GM12878 (cell line): ENCODE measurements around the gene MACROD2. TPM values are rescaled to one million over a fixed set of nuclear protein-coding genes. Genes with fewer than 3 reads are reported as not detected.

Source experiments
- ATAC-seq: fragments of 200-7000 bp; cut with Tn5 transposase; 3 replicates; pipeline ENCODE4 v1.9.1; 2020; ENCODE audit warnings: mild to moderate bottlenecking, moderate library complexity
- BruUV-seq: library from RNA; stranded (reverse); fragments of 400-500 nt; replicated peaks from 2 replicates; lab custom pipeline; 2021; lab: Mats Ljungman, UMichigan
- CTCF ChIA-PET: fragments of 300-600 bp; sonication (Branson Sonifier 250); formaldehyde crosslinking; extraction: SDS; loops from one replicate; lab custom pipeline; 2021; ENCODE audit warnings: inconsistent platforms; lab: Yijun Ruan, JAX
- POLR2A ChIA-PET: fragments of 350-600 bp; formaldehyde crosslinking; extraction: SDS; loops from one replicate; lab custom pipeline; 2021; ENCODE audit warnings: inconsistent platforms; lab: Charles Lee
- RAD21 ChIA-PET: fragments of 300-600 bp; sonication (Branson Sonifier 250); formaldehyde crosslinking; loops from one replicate; lab custom pipeline; 2023; ENCODE audit warnings: antibody characterized with exemption; ENCODE audit not compliant: unreplicated experiment; lab: Charles Lee
- SMC1A ChIA-PET: fragments of 300-600 bp; sonication (Branson Sonifier 250); formaldehyde crosslinking; loops from one replicate; lab custom pipeline; 2023; ENCODE audit not compliant: unreplicated experiment, uncharacterized antibody; lab: Charles Lee
- DNase-seq: peaks from one replicate; pipeline ENCODE4 v3.0.0-alpha.2; 2011; ENCODE audit warnings: low read depth, low spot score
- FAIRE-seq: peaks from 3 replicates; lab custom pipeline; 2011; peaks lifted over from hg19 to GRCh38; lab: Jason Lieb, UNC
- H2AFZ ChIP-seq: 2 replicates; pipeline ENCODE4 v1.6.0; 2011; ENCODE audit warnings: low read depth, low read length, control low read depth; ENCODE audit not compliant: control insufficient read depth
- H3K27ac ChIP-seq: 2 replicates; pipeline ENCODE4 v1.5.1; 2011; ENCODE audit warnings: control low read depth; ENCODE audit not compliant: control insufficient read depth, insufficient read depth
- H3K27me3 ChIP-seq, 2 experiments: replicated peaks in 1 of 2; 2 replicates each; pipeline versions ENCODE4 v1.6.0 to v1.6.1; 2011; ENCODE audit warnings: low read length in 1 of 2; ENCODE audit not compliant: control insufficient read depth in 2 of 2, insufficient read depth in 2 of 2
- H3K36me3 ChIP-seq, 2 experiments: 2 replicates each; pipeline ENCODE4 v1.5.1; 2011; ENCODE audit warnings: low read length in 1 of 2; ENCODE audit not compliant: control insufficient read depth in 2 of 2, insufficient read depth in 2 of 2
- H3K4me1 ChIP-seq: 2 replicates; pipeline ENCODE4 v1.6.1; 2011; ENCODE audit warnings: mild to moderate bottlenecking, low read length, moderate library complexity, mixed read lengths; ENCODE audit not compliant: control insufficient read depth, insufficient read depth
- H3K4me2 ChIP-seq: 2 replicates; pipeline ENCODE4 v1.6.0; 2011; ENCODE audit warnings: control low read depth; ENCODE audit not compliant: control insufficient read depth, insufficient read depth
- H3K4me3 ChIP-seq: fragments of 200-600 bp; sonication (generic); 2 replicates; pipeline ENCODE4 v1.5.1; 2016
- H3K79me2 ChIP-seq: 2 replicates; pipeline ENCODE4 v1.6.0; 2011; ENCODE audit warnings: low read length; ENCODE audit not compliant: control insufficient read depth, insufficient read depth
- H3K9ac ChIP-seq: 2 replicates; pipeline ENCODE4 v1.8.0; 2011; ENCODE audit warnings: low read length, control low read depth, mixed read lengths; ENCODE audit not compliant: control insufficient read depth, insufficient read depth
- H3K9me3 ChIP-seq: replicated peaks from 3 replicates; pipeline ENCODE4 v1.5.1; 2011; ENCODE audit warnings: mild to moderate bottlenecking, low read length; ENCODE audit not compliant: control insufficient read depth, insufficient read depth
- H4K20me1 ChIP-seq: 2 replicates; pipeline ENCODE4 v1.6.0; 2011; ENCODE audit not compliant: control insufficient read depth, insufficient read depth
- ASH2L ChIP-seq: fragments of 300-600, 200-600 bp; sonication (generic); IDR thresholded peaks from 2 replicates; pipeline ENCODE4 v1.6.1; 2017; ENCODE audit warnings: low read depth, mild to moderate bottlenecking, borderline replicate concordance
- BCL3 ChIP-seq: IDR thresholded peaks from 2 replicates; pipeline ENCODE4 v1.6.1; 2011; ENCODE audit warnings: borderline replicate concordance, low read depth, mild to moderate bottlenecking, moderate library complexity, low read length; ENCODE audit not compliant: insufficient read depth, poor library complexity, severe bottlenecking
- E2F8 ChIP-seq: fragments of 450-650 bp; IDR thresholded peaks from 2 replicates; pipeline ENCODE4 v1.6.1; 2018; ENCODE audit warnings: mild to moderate bottlenecking, low read depth, moderate library complexity; ENCODE audit not compliant: partially characterized antibody
- EGR1 ChIP-seq, 2 experiments: IDR thresholded peaks; 1 replicate in 1 of 2; 2 replicates in 1 of 2; pipeline ENCODE4 v1.6.1; 2011 to 2012; ENCODE audit warnings: low read depth in 2 of 2, low read length in 2 of 2, borderline replicate concordance in 1 of 2, mild to moderate bottlenecking in 1 of 2, moderate library complexity in 1 of 2
- FOXM1 ChIP-seq: IDR thresholded peaks from 2 replicates; pipeline ENCODE4 v1.6.1; 2012; ENCODE audit warnings: low read depth, mild to moderate bottlenecking, inconsistent platforms, low read length, moderate library complexity
- HSF1 ChIP-seq: fragments of 150-350 bp; IDR thresholded peaks from 2 replicates; pipeline ENCODE4 v1.6.1; 2014; ENCODE audit warnings: mild to moderate bottlenecking, low read depth, low read length
- LARP7 ChIP-seq: fragments of 450-650 bp; IDR thresholded peaks from 2 replicates; pipeline ENCODE4 v1.6.1; 2017; ENCODE audit warnings: mild to moderate bottlenecking
- MLLT1 ChIP-seq: fragments of 450-650 bp; IDR thresholded peaks from 2 replicates; pipeline ENCODE4 v1.6.1; 2016; ENCODE audit warnings: mild to moderate bottlenecking
- NFIC ChIP-seq: IDR thresholded peaks from 2 replicates; pipeline ENCODE4 v1.6.1; 2012; ENCODE audit warnings: low read depth, mild to moderate bottlenecking, inconsistent platforms, low read length, moderate library complexity
- POLR2AphosphoS5 ChIP-seq: IDR thresholded peaks from 2 replicates; pipeline ENCODE4 v1.6.1; 2011; ENCODE audit warnings: mild to moderate bottlenecking, low read length, inconsistent platforms
- PRDM15 ChIP-seq: fragments of 450-650 bp; formaldehyde crosslinking; IDR thresholded peaks from 2 replicates; pipeline ENCODE4 v1.4.0; 2020; ENCODE audit warnings: mild to moderate bottlenecking, moderate library complexity
- WGBS: methylation state at CpG from one replicate; pipeline ENCODE4 v1.1.6; 2016; ENCODE audit warnings: low lambda C conversion rate; ENCODE audit not compliant: insufficient replicate concordance, insufficient coverage; ENCODE audit errors: missing lambda C conversion rate; 5-methylcytosine and 5-hydroxymethylcytosine counted together
- in situ Hi-C: fragments of 300-500 bp; cut with MboI; formaldehyde crosslinking; loops from 9 replicates; pipeline ENCODE4 v1.14.3; 2018; ENCODE audit warnings: mixed read lengths
- intact Hi-C: fragments of 100-400 bp; cut with micrococcal nuclease; formaldehyde crosslinking; loops from one replicate; pipeline ENCODE4 v1.14.2; 2022; ENCODE audit not compliant: unreplicated experiment
- polyA plus RNA-seq, 11 experiments: library from polyadenylated mRNA; depleted of rRNA in 4 of 11; unstranded in 6 of 11; stranded (reverse) in 5 of 11; fragments of >200 nt; fragmentation: Nextera tagmentation in 4 of 11; fragmentation: Illumina TruSeq in 1 of 11; extraction: Ambion mirVana in 4 of 11; extraction: Trizol in 1 of 11; gene quantifications; 1 replicate in 1 of 11; 2 replicates in 10 of 11; pipeline versions ENCODE4 v1.2.1 to v1.2.3, GENCODE V29; 2011 to 2016; ENCODE audit warnings: inconsistent platforms in 2 of 11, missing spikeins in 2 of 11, low read depth in 1 of 11
- total RNA-seq, 4 experiments: library from RNA; depleted of rRNA in 3 of 4; stranded (reverse); fragments of >200 nt in 3 of 4; fragmentation: Illumina TruSeq in 1 of 4; extraction: Trizol in 1 of 4; gene quantifications; 2 replicates each; pipeline versions ENCODE4 v1.2.1 to v1.2.3, GENCODE V29; 2013 to 2021

The MACROD2 gene
- total and polyA plus RNA-seq, 10 of the 15 experiments (the other 5 are each of a cell fraction or from before 2014, with no cell fraction given), result 1.1 to 21.5 (median 2.2) TPM

- H3K4me1 ChIP-seq, result no peaks in the 10 kb centered on the region
- intact Hi-C loops (no loop called here), in situ Hi-C loops (no loop called here)
- no peak for TF ChIP-seq LARP7
- TF ChIP-seq EGR1 (IDR thresholded peaks at IDR 0.05; ENCODE audit: borderline replicate concordance in 1 of 2, low read depth in 2 of 2, low read length in 2 of 2), result no peak
- TF ChIP-seq BCL3, result no peak
- no peak for TF ChIP-seq MLLT1
- no peak for TF ChIP-seq FOXM1
- no peak for TF ChIP-seq E2F8
- TF ChIP-seq PRDM15, result no peak
- no peak for TF ChIP-seq ASH2L
- no peak for TF ChIP-seq POLR2AphosphoS5
- no peak for TF ChIP-seq NFIC
- no peak for TF ChIP-seq HSF1
- no peak overlapping the region for H3K4me2 ChIP-seq
- CTCF ChIA-PET, result no interaction called here
- POLR2A ChIA-PET, result no interaction called here
- H3K79me2 ChIP-seq, result no peaks in the 10 kb centered on the region
- H3K27me3 ChIP-seq, result no peaks in the 10 kb centered on the region
- H3K9me3 ChIP-seq, result no peaks in the 10 kb centered on the region
- FAIRE-seq (no peak), ATAC-seq (no peak), DNase-seq (no peak)
- BruUV-seq, result no TSS peak
- SMC1A ChIA-PET, result no interaction called here
- H3K4me3 ChIP-seq, result no peak overlapping the region
- no peak overlapping the region for H2AFZ ChIP-seq
- no peaks in the 10 kb centered on the region for H3K36me3 ChIP-seq
- 84% methylated on average over 4 of the region's 4 CpGs for WGBS
- H3K9ac ChIP-seq, result no peak overlapping the region
- no peaks in the 10 kb centered on the region for H4K20me1 ChIP-seq
- RAD21 ChIA-PET, result no interaction called here
- H3K27ac ChIP-seq, result no peak overlapping the region
Measured at GRCh38 chr20:15570156-15570555, 1574.8 kb downstream of the MACROD2 start.
